AG04449 (cell line): ENCODE measurements around the gene CEL.

ENCODE experiments used
- CTCF ChIA-PET: fragments of 350-600 bp; formaldehyde crosslinking; extraction: SDS; loops from one replicate; lab custom pipeline; 2021; ENCODE audit warnings: antibody characterized with exemption; lab: Yijun Ruan, JAX
- POLR2A ChIA-PET: fragments of 400-600, 350-600 bp; formaldehyde crosslinking; extraction: SDS; loops from one replicate; lab custom pipeline; 2020; ENCODE audit warnings: antibody characterized with exemption, inconsistent platforms; lab: Yijun Ruan, JAX
- DNase-seq: peaks from one replicate; pipeline ENCODE4 v3.0.0-alpha.2; 2010; ENCODE audit warnings: low read depth, low spot score
- H3K4me3 ChIP-seq: 2 replicates; pipeline ENCODE4 v1.5.1; 2011; ENCODE audit warnings: low read depth, mild to moderate bottlenecking, control low read depth, low read length
- CTCF ChIP-seq: IDR thresholded peaks from one replicate; pipeline ENCODE4 v1.5.1; 2011; ENCODE audit warnings: mild to moderate bottlenecking, moderate library complexity, low read length, control low read depth, inconsistent platforms; ENCODE audit not compliant: insufficient read depth; ENCODE audit errors: missing control alignments

CEL gene

GRCh38 chr9:133103987-133104505, 42.3 kb downstream of the CEL start:
- POLR2A ChIA-PET, result no interaction called here
- no peak for DNase-seq
- no peak overlapping the region for H3K4me3 ChIP-seq
- no peak for TF ChIP-seq CTCF
- CTCF ChIA-PET, result interaction anchor here (0.6 to 30.1 kb wide), 11 partner anchors 9 to 56 kb away, joined by 3 to 739 read pairs (median 7); no protein-coding TSS in a partner anchor

- no peak overlapping the region for H3K4me3 ChIP-seq
- ChIA-PET POLR2A (no interaction called here), CTCF (interaction anchor here (1.2 to 30.1 kb wide), 6 partner anchors 9 to 57 kb away, joined by 3 to 739 read pairs (median 10); no protein-coding TSS in a partner anchor)
- no peak for DNase-seq
- no peak for TF ChIP-seq CTCF
Measured at GRCh38 chr9:133104718-133105460, 43.1 kb downstream of the CEL start.

- DNase-seq, result no peak
- ChIA-PET CTCF (interaction anchor here (1.2 to 30.1 kb wide), 5 partner anchors 10 to 44 kb away, joined by 4 to 739 read pairs (median 11); no protein-coding TSS in a partner anchor), POLR2A (no interaction called here)
- H3K4me3 ChIP-seq, result no peak overlapping the region
- TF ChIP-seq CTCF, result no peak
Measured at GRCh38 chr9:133105461-133105770, 43.6 kb downstream of the CEL start.

GRCh38 chr9:133106511-133107244, 44.9 kb downstream of the CEL start:
- CTCF ChIA-PET, result interaction anchor here (0.9 to 30.1 kb wide), 7 partner anchors 8 to 43 kb away, joined by 3 to 739 read pairs (median 11); no protein-coding TSS in a partner anchor
- H3K4me3 ChIP-seq, result no peak overlapping the region
- no peak for DNase-seq
- POLR2A ChIA-PET, result no interaction called here
- TF ChIP-seq CTCF, result no peak

- TF ChIP-seq CTCF, result no peak
- POLR2A ChIA-PET, result no interaction called here
- H3K4me3 ChIP-seq, result no peak overlapping the region
- no peak for DNase-seq
- CTCF ChIA-PET, result interaction anchor here (1.4 to 30.1 kb wide), 5 partner anchors 8 to 42 kb away, joined by 3 to 739 read pairs (median 20); no protein-coding TSS in a partner anchor
Measured at GRCh38 chr9:133107245-133107722, 45.5 kb downstream of the CEL start.
